ENCODE results near the gene COX10.

The COX10 gene

DNA sequence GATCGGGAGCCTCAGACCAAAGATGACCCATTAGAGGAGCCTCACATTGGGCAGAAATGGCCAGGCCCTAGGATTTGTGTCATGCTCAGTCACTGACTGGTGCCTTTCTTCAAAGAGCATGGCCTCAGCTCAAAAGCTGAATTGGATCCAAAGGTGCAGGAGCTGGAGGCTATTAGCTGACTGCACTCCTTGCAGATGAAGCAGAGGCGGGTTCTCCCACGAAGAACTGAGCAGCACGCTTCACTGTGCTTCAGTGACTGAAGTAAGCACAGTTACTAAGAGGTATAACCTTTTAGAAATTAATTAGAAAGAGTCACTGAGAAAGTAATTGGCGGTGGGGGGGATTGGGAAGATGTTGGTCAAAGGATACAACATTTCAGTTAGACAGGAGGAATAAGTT, 18.7 kb upstream of the COX10 start:
- Histone ChIP-seq H3K9me3 (ENCODE audit: control insufficient read depth, insufficient read depth, low read length) (no peaks in the 10 kb centered on the region), H3K27me3 (ENCODE audit: control insufficient read depth, insufficient read depth, low read length) (no peaks in the 10 kb centered on the region), H3K4me1 (ENCODE audit: control insufficient read depth, insufficient read depth, low read length) (no peaks in the 10 kb centered on the region), H3K4me3 (ENCODE audit: low read depth, low read length) (no peak overlapping the region), H3K36me3 (ENCODE audit: control insufficient read depth, insufficient read depth, low read length) (no peaks in the 10 kb centered on the region), H3K9ac (ENCODE audit: low read depth, low read length) (no peak overlapping the region)

DNA sequence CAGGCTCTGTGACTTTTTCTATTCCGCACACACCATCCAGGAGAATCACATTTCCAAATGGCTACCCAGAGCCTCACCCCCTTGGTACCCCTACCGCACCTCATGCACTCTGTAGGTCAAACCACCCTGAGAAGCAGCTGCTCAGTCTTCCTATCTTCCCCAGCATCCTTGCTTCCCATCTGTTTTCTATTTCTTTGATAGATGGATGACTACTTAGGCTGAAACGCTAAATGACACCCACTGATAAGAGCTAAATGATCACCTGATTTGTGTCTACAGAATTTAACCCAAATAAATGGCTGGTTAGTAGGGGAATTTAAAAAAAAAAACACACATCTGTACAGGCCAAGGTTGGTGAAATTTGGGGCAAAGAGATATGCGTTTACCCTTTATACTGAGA, 17.6 kb upstream of the COX10 start:
- H3K4me3 ChIP-seq (ENCODE audit: low read depth, low read length) = no peak overlapping the region
- no peaks in the 10 kb centered on the region for H3K9me3 ChIP-seq (ENCODE audit: control insufficient read depth, insufficient read depth, low read length)
- no peaks in the 10 kb centered on the region for H3K27me3 ChIP-seq (ENCODE audit: control insufficient read depth, insufficient read depth, low read length)
- no peaks in the 10 kb centered on the region for H3K4me1 ChIP-seq (ENCODE audit: control insufficient read depth, insufficient read depth, low read length)
- H3K36me3 ChIP-seq (ENCODE audit: control insufficient read depth, insufficient read depth, low read length) = no peaks in the 10 kb centered on the region
- no peak overlapping the region for H3K9ac ChIP-seq (ENCODE audit: low read depth, low read length)

DNA sequence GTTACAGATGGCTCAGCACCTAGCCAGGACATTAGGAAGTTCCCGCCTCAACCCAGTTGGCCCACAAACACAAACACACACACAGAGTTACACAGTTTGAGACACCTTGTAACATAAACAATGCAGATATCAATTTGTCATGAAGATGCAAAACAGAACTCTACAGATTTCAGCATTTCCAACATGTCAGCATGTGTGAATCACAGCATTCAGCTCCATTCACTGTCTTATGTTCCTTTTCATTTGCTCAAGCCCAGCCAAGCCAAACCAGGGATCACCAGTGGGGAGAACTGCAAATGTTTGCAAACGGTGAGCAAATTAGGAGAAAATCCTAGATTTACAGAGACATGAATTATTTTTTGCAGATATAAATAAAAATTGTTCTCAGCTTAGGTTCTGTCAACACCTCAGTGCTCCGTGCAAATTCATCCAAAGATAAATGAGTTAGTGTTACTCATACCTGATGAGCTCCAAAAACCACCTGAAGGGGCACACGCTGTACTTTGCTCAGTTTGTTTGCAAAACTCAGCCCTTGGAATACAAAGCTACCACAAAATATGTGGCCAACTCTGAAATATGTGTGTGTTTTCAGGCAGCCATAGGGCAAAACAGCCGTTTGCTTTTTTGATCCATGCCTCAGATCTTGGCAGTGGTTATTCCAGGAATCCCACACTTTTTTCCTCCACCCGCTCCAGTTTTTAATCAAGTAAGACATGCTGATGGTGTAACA, 16.3 kb upstream of the COX10 start:
- H3K4me3 ChIP-seq (ENCODE audit: low read depth, low read length) = no peak overlapping the region
- H3K27me3 ChIP-seq (ENCODE audit: control insufficient read depth, insufficient read depth, low read length) = no peaks in the 10 kb centered on the region
- H3K4me1 ChIP-seq (ENCODE audit: control insufficient read depth, insufficient read depth, low read length) = no peaks in the 10 kb centered on the region
- H3K36me3 ChIP-seq (ENCODE audit: control insufficient read depth, insufficient read depth, low read length) = no peaks in the 10 kb centered on the region
- no peaks in the 10 kb centered on the region for H3K9me3 ChIP-seq (ENCODE audit: control insufficient read depth, insufficient read depth, low read length)
- no peak overlapping the region for H3K9ac ChIP-seq (ENCODE audit: low read depth, low read length)

DNA sequence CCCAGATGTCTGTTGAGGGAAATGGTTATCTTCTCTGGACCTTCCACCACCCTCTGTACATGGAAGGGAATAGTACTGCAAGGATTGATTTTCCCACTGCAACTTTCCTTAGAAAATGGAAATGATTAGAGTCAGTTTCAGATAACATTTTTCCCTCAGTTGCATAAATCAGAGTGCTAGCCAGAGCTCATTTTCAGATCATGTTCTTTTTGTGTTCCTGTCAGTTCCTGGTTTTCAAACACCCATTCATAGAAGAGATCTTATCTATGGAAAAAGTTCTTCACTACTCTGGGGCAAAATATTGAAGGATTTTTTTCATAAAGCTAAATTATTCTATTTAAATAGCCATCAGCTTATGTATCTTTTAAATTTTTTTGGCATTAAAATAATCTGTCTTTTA, 11.7 kb upstream of the COX10 start:
- Histone ChIP-seq H3K4me1 (ENCODE audit: control insufficient read depth, insufficient read depth, low read length) (no peaks in the 10 kb centered on the region), H3K36me3 (ENCODE audit: control insufficient read depth, insufficient read depth, low read length) (no peaks in the 10 kb centered on the region), H3K9ac (ENCODE audit: low read depth, low read length) (no peak overlapping the region), H3K27me3 (ENCODE audit: control insufficient read depth, insufficient read depth, low read length) (no peaks in the 10 kb centered on the region), H3K4me3 (ENCODE audit: low read depth, low read length) (no peak overlapping the region), H3K9me3 (ENCODE audit: control insufficient read depth, insufficient read depth, low read length) (no peaks in the 10 kb centered on the region)

DNA sequence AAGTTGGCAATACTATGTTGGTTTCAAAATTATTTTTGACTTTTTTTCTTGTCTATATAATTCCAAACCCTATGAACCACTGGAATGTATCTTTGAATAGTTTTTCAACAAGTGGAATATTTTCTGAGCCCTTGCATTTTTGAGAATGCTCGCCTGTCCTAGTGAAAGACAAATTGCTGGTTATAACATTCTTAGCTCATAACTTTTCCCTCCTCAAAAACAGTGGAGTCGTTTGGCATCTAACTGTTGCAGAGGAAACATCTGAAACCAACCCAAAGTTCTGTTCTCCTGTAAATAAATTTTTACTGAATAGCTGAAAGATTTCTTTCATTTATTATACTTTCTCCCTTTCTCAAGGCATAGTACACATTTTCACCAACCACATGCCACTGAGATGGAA, 11.3 kb upstream of the COX10 start:
- H3K9ac ChIP-seq (ENCODE audit: low read depth, low read length) = no peak overlapping the region
- H3K9me3 ChIP-seq (ENCODE audit: control insufficient read depth, insufficient read depth, low read length) = no peaks in the 10 kb centered on the region
- H3K4me1 ChIP-seq (ENCODE audit: control insufficient read depth, insufficient read depth, low read length) = no peaks in the 10 kb centered on the region
- no peak overlapping the region for H3K4me3 ChIP-seq (ENCODE audit: low read depth, low read length)
- H3K36me3 ChIP-seq (ENCODE audit: control insufficient read depth, insufficient read depth, low read length) = no peaks in the 10 kb centered on the region
- no peaks in the 10 kb centered on the region for H3K27me3 ChIP-seq (ENCODE audit: control insufficient read depth, insufficient read depth, low read length)

DNA sequence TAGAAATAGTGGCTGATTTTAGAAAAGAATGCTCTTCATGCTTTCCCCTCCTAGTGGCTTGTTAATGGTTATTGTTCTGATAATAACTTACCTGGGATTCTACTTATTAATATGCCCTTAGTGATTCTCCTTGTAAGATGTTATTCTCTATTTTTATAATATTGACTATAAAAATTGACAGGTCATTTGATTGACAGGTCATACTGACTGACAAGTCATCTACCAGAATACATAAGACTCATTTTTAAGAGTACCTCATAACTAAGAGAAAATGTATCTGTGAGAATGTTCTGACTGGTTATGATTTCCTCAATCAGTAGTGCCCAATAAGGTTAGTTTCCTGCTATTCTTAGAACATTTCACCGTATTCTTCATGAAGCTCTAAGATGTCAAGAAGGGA, 8.6 kb upstream of the COX10 start:
- no peaks in the 10 kb centered on the region for H3K27me3 ChIP-seq (ENCODE audit: control insufficient read depth, insufficient read depth, low read length)
- no peaks in the 10 kb centered on the region for H3K9me3 ChIP-seq (ENCODE audit: control insufficient read depth, insufficient read depth, low read length)
- H3K4me1 ChIP-seq (ENCODE audit: control insufficient read depth, insufficient read depth, low read length) = no peaks in the 10 kb centered on the region
- H3K36me3 ChIP-seq (ENCODE audit: control insufficient read depth, insufficient read depth, low read length) = peaks cover 4% of the 10 kb centered on the region
- H3K4me3 ChIP-seq (ENCODE audit: low read depth, low read length) = no peak overlapping the region
- no peak overlapping the region for H3K9ac ChIP-seq (ENCODE audit: low read depth, low read length)

DNA sequence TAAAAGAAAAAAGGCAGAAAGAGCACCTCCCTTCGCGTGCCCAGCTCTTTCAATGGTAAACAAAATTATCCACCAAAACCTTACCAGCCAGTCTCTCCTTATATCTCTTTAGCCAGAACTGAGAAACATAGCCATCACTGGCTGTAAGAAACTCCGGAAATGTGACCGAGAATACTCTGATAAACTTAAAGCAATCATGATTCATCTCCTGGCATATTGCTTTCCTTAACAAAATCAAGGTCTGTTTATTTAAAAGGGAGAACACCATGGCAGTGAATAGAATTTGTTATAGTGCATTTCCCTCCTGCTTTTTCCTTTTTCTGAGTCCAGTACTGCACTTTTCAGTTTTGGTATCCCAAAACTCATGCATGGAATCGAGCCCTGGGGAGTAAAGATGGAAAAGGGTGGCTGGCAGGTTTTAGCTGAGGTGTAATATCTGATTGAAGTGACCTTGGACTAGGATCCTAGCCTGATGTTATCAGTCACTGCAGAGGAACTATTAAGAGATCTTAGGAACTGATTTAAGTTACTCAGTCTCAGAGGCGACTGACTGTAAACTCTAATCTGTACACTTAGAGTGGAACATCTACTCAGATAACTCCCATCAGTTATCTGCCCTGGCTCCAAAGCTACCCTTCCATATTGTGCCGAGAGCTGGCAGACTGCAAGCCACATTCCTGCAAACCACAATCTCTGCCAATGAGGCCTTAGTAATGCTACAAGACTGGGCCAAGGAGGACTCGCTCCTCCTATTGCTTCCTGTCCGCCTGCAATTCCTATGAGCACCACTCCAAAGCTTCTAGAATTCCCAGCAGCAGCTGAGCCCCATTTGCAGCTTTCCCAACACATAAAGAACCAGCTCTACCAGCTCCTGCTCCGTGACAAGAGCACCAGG, 7.4 kb upstream of the COX10 start:
- H3K36me3 ChIP-seq (ENCODE audit: control insufficient read depth, insufficient read depth, low read length) = peaks cover 4% of the 10 kb centered on the region
- no peaks in the 10 kb centered on the region for H3K4me1 ChIP-seq (ENCODE audit: control insufficient read depth, insufficient read depth, low read length)
- H3K9me3 ChIP-seq (ENCODE audit: control insufficient read depth, insufficient read depth, low read length) = no peaks in the 10 kb centered on the region
- H3K27me3 ChIP-seq (ENCODE audit: control insufficient read depth, insufficient read depth, low read length) = no peaks in the 10 kb centered on the region
- no peak overlapping the region for H3K9ac ChIP-seq (ENCODE audit: low read depth, low read length)
- H3K4me3 ChIP-seq (ENCODE audit: low read depth, low read length) = no peak overlapping the region

DNA sequence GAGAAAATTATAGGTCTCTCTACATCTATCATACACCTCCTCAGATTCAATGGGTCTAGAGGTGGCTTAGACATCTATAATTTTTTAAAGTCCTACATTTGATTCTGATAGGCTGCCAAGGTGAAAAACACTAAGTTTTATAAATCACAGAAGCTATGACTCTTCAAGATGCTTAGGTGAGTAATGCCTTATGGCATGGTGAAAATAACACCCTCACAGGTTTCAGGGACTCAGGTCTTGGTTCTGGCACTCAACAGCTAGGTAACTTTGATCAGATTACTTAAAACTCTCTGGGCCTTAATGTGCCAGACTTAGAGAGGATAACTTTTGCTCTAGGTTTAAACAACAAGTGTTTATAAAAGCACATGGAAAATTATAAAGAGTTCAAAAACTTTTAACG, 2.0 kb upstream of the COX10 start:
- H3K4me3 ChIP-seq (ENCODE audit: low read depth, low read length) = no peak overlapping the region
- H3K4me1 ChIP-seq (ENCODE audit: control insufficient read depth, insufficient read depth, low read length) = peaks cover 5% of the 10 kb centered on the region
- H3K9me3 ChIP-seq (ENCODE audit: control insufficient read depth, insufficient read depth, low read length) = no peaks in the 10 kb centered on the region
- no peaks in the 10 kb centered on the region for H3K27me3 ChIP-seq (ENCODE audit: control insufficient read depth, insufficient read depth, low read length)
- peaks cover 7% of the 10 kb centered on the region for H3K36me3 ChIP-seq (ENCODE audit: control insufficient read depth, insufficient read depth, low read length)
- H3K9ac ChIP-seq (ENCODE audit: low read depth, low read length) = no peak overlapping the region

DNA sequence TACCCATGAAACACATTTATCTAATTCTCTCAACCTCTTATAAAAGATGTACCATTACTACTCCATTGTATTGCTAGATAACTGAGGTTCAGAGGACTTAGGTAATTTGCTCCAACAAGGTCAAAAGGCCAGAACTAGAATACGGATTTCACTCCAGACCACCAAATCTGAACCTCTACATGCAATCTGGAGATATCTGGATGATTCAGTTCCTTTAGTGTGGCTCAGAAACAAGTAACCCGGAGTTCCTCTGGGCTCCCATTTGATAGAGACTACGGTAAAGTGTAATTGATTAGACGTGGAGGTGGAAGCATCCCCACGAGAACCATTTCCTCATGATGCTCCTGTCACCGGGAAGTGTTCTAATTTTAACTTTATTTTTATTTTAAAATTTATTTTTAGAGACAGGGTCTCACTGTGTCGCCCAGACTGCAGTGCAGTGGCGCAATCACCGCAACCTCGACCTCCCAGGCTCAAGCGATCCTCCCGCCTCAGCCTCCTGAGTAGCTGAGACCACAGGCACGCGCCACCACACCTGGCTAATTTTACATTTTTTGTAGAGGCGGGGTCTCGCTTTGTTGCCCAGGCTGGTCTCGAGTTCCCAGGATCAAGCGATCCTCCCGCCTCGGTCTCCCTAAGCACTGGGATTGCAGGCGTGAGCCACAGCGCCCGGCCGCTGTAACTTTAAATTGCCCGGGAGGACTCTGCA, 608 bp upstream of the COX10 start:
- Histone ChIP-seq H3K9me3 (ENCODE audit: control insufficient read depth, insufficient read depth, low read length) (no peaks in the 10 kb centered on the region), H3K4me1 (ENCODE audit: control insufficient read depth, insufficient read depth, low read length) (peaks cover 5% of the 10 kb centered on the region), H3K9ac (ENCODE audit: low read depth, low read length) (peak overlapping the region; percentile 99), H3K36me3 (ENCODE audit: control insufficient read depth, insufficient read depth, low read length) (peaks cover 7% of the 10 kb centered on the region), H3K4me3 (ENCODE audit: low read depth, low read length) (peak overlapping the region; percentile 100), H3K27me3 (ENCODE audit: control insufficient read depth, insufficient read depth, low read length) (no peaks in the 10 kb centered on the region)

DNA sequence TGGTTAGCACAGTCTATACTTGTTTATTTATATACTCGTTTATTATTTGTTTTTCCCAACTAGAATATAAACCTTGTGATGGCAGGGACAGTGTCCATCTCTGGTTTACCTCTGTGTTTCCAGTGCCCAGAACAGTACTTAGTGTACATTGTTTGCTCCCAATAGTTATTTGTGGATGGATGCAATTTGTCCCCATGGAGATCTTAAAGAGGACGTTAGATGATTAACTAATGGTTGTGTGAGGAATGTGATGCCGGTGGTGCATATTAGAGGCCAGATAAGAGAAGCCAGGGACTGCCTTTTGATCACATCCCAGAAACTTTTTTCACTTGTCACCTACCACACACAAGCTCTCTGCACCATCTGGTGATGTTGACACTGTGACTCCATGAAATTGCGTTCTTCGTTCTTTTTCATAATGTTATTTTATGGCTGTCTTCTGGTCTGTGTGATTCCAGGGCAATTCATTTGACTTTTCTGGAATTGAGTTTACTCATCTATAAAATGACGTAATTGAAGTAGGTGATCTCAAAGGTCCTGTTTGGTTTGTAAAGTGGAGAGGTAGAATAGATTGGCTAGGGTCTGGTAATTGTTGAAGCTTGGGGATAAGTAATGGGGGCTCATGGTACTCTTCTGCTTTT, 1.2 kb downstream of the COX10 start:
- H3K4me1 ChIP-seq (ENCODE audit: control insufficient read depth, insufficient read depth, low read length) = peaks cover 5% of the 10 kb centered on the region
- H3K9ac ChIP-seq (ENCODE audit: low read depth, low read length) = no peak overlapping the region
- H3K9me3 ChIP-seq (ENCODE audit: control insufficient read depth, insufficient read depth, low read length) = no peaks in the 10 kb centered on the region
- peaks cover 3% of the 10 kb centered on the region for H3K36me3 ChIP-seq (ENCODE audit: control insufficient read depth, insufficient read depth, low read length)
- H3K4me3 ChIP-seq (ENCODE audit: low read depth, low read length) = peak overlapping the region; percentile 100
- H3K27me3 ChIP-seq (ENCODE audit: control insufficient read depth, insufficient read depth, low read length) = no peaks in the 10 kb centered on the region

DNA sequence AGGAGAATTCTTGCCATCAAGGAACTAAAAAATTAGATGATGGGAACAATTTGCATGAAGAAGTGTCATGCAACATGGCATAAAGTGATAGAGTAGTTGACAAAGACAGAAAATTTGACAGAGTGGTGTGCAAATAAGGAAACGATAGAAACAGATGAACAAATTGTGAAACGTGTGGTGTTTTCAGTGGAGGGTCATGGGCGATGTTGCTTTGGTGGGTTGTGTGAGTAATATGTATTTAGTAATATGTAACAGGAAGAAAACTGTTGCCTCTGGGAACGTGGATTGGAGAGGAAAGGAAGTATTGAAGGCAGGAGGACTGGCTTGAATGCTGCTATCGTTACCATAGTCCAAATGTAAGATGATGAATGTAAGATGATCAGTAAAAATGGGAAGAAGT, 3.6 kb downstream of the COX10 start:
- Histone ChIP-seq H3K4me3 (ENCODE audit: low read depth, low read length) (no peak overlapping the region), H3K4me1 (ENCODE audit: control insufficient read depth, insufficient read depth, low read length) (peaks cover 5% of the 10 kb centered on the region), H3K27me3 (ENCODE audit: control insufficient read depth, insufficient read depth, low read length) (no peaks in the 10 kb centered on the region), H3K9ac (ENCODE audit: low read depth, low read length) (no peak overlapping the region), H3K36me3 (ENCODE audit: control insufficient read depth, insufficient read depth, low read length) (peaks cover 4% of the 10 kb centered on the region), H3K9me3 (ENCODE audit: control insufficient read depth, insufficient read depth, low read length) (no peaks in the 10 kb centered on the region)

Data from iPS-15b (cell line).